ENCODE measurements around the gene TAGLN2.

TAGLN2 gene

GRCh38 chr1:159921251-159921650 is 4.1 kb downstream of the TAGLN2 start:
- DNase-seq (ENCODE audit: low read depth in 1 of 2, low spot score in 1 of 2), result no peak
- no peak for TF ChIP-seq JUND (IDR thresholded peaks at IDR 0.05; ENCODE audit: low read depth)
- in situ Hi-C loops (cut with HindIII; ENCODE audit: low pct_unique_long_range_greater_than_20kb, low sequenced_read_pairs), result no loop called here

- in situ Hi-C loops (cut with HindIII; ENCODE audit: low pct_unique_long_range_greater_than_20kb, low sequenced_read_pairs), result no loop called here
- DNase-seq (ENCODE audit: low read depth in 1 of 2, low spot score in 1 of 2), result no peak
- no peak for TF ChIP-seq JUND (IDR thresholded peaks at IDR 0.05; ENCODE audit: low read depth)
Measured at GRCh38 chr1:159920651-159921050, 4.7 kb downstream of the TAGLN2 start.

- in situ Hi-C loops (cut with HindIII; ENCODE audit: low pct_unique_long_range_greater_than_20kb, low sequenced_read_pairs), result no loop called here
- TF ChIP-seq JUND (IDR thresholded peaks at IDR 0.05; ENCODE audit: low read depth), result no peak
- DNase-seq (ENCODE audit: low read depth in 1 of 2, low spot score in 1 of 2), result no peak
Measured at GRCh38 chr1:159920202-159920601, 5.1 kb downstream of the TAGLN2 start.

GRCh38 chr1:159919236-159919865 is 6.0 kb downstream of the TAGLN2 start:
- DNase-seq (ENCODE audit: low read depth in 1 of 2, low spot score in 1 of 2), result no peak
- no peak for TF ChIP-seq JUND (IDR thresholded peaks at IDR 0.05; ENCODE audit: low read depth)
- in situ Hi-C loops (cut with HindIII; ENCODE audit: low pct_unique_long_range_greater_than_20kb, low sequenced_read_pairs), result no loop called here

GRCh38 chr1:159918352-159919200 is 6.7 kb downstream of the TAGLN2 start:
- TF ChIP-seq JUND (IDR thresholded peaks at IDR 0.05; ENCODE audit: low read depth), result no peak
- in situ Hi-C loops (cut with HindIII; ENCODE audit: low pct_unique_long_range_greater_than_20kb, low sequenced_read_pairs), result no loop called here

GRCh38 chr1:159917533-159918351 is 7.6 kb downstream of the TAGLN2 start:
- TF ChIP-seq JUND (IDR thresholded peaks at IDR 0.05; ENCODE audit: low read depth), result no peak
- no peak for DNase-seq (ENCODE audit: low read depth in 1 of 2, low spot score in 1 of 2)
- in situ Hi-C loops (cut with HindIII; ENCODE audit: low pct_unique_long_range_greater_than_20kb, low sequenced_read_pairs), result no loop called here

More at GRCh38 chr1:159918352-159919200, 6.7 kb downstream of the TAGLN2 start:
- DNase-seq (ENCODE audit: low read depth in 1 of 2, low spot score in 1 of 2), result no peak

GRCh38 chr1:159916242-159917051 is 8.9 kb downstream of the TAGLN2 start:
- TF ChIP-seq JUND (IDR thresholded peaks at IDR 0.05; ENCODE audit: low read depth), result peak; percentile 98
- DNase-seq (ENCODE audit: low read depth in 1 of 2, low spot score in 1 of 2), result peak; percentile 87 to 95
- in situ Hi-C loops (cut with HindIII; ENCODE audit: low pct_unique_long_range_greater_than_20kb, low sequenced_read_pairs), result no loop called here

GRCh38 chr1:159915571-159916241 is 9.6 kb downstream of the TAGLN2 start:
- in situ Hi-C loops (cut with HindIII; ENCODE audit: low pct_unique_long_range_greater_than_20kb, low sequenced_read_pairs), result no loop called here
- no peak for TF ChIP-seq JUND (IDR thresholded peaks at IDR 0.05; ENCODE audit: low read depth)
- DNase-seq (ENCODE audit: low read depth in 1 of 2, low spot score in 1 of 2), result no peak

GRCh38 chr1:159914252-159915018 is 10.9 kb downstream of the TAGLN2 start:
- in situ Hi-C loops (cut with HindIII; ENCODE audit: low pct_unique_long_range_greater_than_20kb, low sequenced_read_pairs), result no loop called here
- peak in 1 of 2 experiments; percentile 63 for DNase-seq (ENCODE audit: low read depth in 1 of 2, low spot score in 1 of 2)
- TF ChIP-seq JUND (IDR thresholded peaks at IDR 0.05; ENCODE audit: low read depth), result no peak

GRCh38 chr1:159913451-159914192 is 11.7 kb downstream of the TAGLN2 start:
- DNase-seq (ENCODE audit: low read depth in 1 of 2, low spot score in 1 of 2), result peak in 1 of 2 experiments; percentile 95
- no peak for TF ChIP-seq JUND (IDR thresholded peaks at IDR 0.05; ENCODE audit: low read depth)
- in situ Hi-C loops (cut with HindIII; ENCODE audit: low pct_unique_long_range_greater_than_20kb, low sequenced_read_pairs), result no loop called here
